ENCODE measurements around the gene ZNF425.

The ZNF425 gene

DNA sequence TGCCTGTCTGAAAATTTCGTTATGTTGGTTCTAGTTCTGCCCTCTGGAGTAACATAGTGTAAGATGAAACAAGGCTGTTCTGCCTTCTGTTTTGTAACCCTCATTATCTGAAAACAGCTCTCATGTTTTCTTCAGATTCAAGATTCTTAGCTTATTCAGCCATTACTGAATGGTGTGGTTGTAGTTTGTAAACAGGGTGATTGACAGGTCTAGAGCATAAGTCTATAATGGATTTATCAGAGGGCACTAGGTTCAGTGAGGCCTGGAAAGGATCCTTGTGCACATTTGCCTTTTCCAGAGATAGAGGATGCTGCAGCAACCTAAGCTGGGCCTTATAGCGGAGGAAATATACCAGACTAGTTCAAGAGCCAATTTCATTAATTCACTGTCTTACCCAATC, 27.2 kb upstream of the ZNF425 start:
- no peaks in the 10 kb centered on the region for H3K9me3 ChIP-seq (ENCODE audit: low read length)
- H3K4me1 ChIP-seq (ENCODE audit: insufficient read depth, low read length, severe bottlenecking), result peaks cover 6% of the 10 kb centered on the region
- H3K36me3 ChIP-seq (ENCODE audit: insufficient read depth, low read length), result peaks cover 44% of the 10 kb centered on the region
- H2AFZ ChIP-seq (ENCODE audit: low read length), result no peak overlapping the region
- no peak overlapping the region for H3K9ac ChIP-seq (ENCODE audit: low read length)
- TF ChIP-seq EZH2 (IDR thresholded peaks at IDR 0.05; ENCODE audit: borderline replicate concordance, low read length), result no peak
- TF ChIP-seq, protein P1, sequence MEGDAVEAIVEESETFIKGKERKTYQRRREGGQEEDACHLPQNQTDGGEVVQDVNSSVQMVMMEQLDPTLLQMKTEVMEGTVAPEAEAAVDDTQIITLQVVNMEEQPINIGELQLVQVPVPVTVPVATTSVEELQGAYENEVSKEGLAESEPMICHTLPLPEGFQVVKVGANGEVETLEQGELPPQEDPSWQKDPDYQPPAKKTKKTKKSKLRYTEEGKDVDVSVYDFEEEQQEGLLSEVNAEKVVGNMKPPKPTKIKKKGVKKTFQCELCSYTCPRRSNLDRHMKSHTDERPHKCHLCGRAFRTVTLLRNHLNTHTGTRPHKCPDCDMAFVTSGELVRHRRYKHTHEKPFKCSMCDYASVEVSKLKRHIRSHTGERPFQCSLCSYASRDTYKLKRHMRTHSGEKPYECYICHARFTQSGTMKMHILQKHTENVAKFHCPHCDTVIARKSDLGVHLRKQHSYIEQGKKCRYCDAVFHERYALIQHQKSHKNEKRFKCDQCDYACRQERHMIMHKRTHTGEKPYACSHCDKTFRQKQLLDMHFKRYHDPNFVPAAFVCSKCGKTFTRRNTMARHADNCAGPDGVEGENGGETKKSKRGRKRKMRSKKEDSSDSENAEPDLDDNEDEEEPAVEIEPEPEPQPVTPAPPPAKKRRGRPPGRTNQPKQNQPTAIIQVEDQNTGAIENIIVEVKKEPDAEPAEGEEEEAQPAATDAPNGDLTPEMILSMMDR (IDR thresholded peaks at IDR 0.05; ENCODE audit: low read length), result no peak
- no peaks in the 10 kb centered on the region for H3K27me3 ChIP-seq (ENCODE audit: insufficient read depth, low read length)
- no peak overlapping the region for H3K4me3 ChIP-seq (ENCODE audit: low read depth, low read length, poor library complexity, severe bottlenecking)
- H3K9me2 ChIP-seq (ENCODE audit: low read depth, low read length), result no peaks in the 10 kb centered on the region
- no peak overlapping the region for H3K27ac ChIP-seq (ENCODE audit: low read depth, low read length, poor library complexity, severe bottlenecking)
- H3K4me2 ChIP-seq (ENCODE audit: low read length), result no peak overlapping the region
- H3K79me2 ChIP-seq (ENCODE audit: insufficient read depth, low read length), result peaks cover 18% of the 10 kb centered on the region
- H4K20me1 ChIP-seq (ENCODE audit: insufficient read depth, low read length), result no peaks in the 10 kb centered on the region
- H3F3A ChIP-seq (ENCODE audit: insufficient read depth, low read length), result no peaks in the 10 kb centered on the region

DNA sequence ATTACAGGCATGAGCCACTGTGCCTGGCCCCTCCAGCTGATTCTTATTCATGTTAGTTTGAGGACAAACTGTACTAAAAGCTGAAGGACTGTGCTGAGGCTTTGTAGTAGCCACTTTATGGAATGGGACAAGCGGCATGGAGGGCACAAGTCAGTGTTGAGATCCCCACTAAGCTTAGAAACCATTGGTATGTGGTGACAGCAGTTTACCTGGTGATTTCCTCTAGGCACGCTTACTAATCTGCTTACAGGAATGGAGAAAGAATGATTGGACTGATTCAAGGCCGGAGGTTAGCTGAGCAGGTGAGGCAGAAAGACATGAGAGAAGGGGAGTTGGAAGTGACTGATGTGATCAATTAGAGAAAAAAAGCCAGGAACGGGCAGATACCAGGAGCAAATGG, 24.9 kb upstream of the ZNF425 start:
- Histone ChIP-seq H3K27me3 (ENCODE audit: insufficient read depth, low read length) (no peaks in the 10 kb centered on the region), H3K4me3 (ENCODE audit: low read depth, low read length, poor library complexity, severe bottlenecking) (no peak overlapping the region), H3K79me2 (ENCODE audit: insufficient read depth, low read length) (peaks cover 18% of the 10 kb centered on the region), H2AFZ (ENCODE audit: low read length) (no peak overlapping the region), H3K4me2 (ENCODE audit: low read length) (no peak overlapping the region), H3K9me2 (ENCODE audit: low read depth, low read length) (no peaks in the 10 kb centered on the region), H3K9ac (ENCODE audit: low read length) (no peak overlapping the region), H3F3A (ENCODE audit: insufficient read depth, low read length) (no peaks in the 10 kb centered on the region), H3K4me1 (ENCODE audit: insufficient read depth, low read length, severe bottlenecking) (peaks cover 12% of the 10 kb centered on the region), H3K36me3 (ENCODE audit: insufficient read depth, low read length) (peaks cover 25% of the 10 kb centered on the region), H3K9me3 (ENCODE audit: low read length) (no peaks in the 10 kb centered on the region), H4K20me1 (ENCODE audit: insufficient read depth, low read length) (no peaks in the 10 kb centered on the region), H3K27ac (ENCODE audit: low read depth, low read length, poor library complexity, severe bottlenecking) (no peak overlapping the region)
- TF ChIP-seq EZH2 (IDR thresholded peaks at IDR 0.05; ENCODE audit: borderline replicate concordance, low read length), result no peak
- TF ChIP-seq, protein P1 (IDR thresholded peaks at IDR 0.05; ENCODE audit: low read length), result no peak

DNA sequence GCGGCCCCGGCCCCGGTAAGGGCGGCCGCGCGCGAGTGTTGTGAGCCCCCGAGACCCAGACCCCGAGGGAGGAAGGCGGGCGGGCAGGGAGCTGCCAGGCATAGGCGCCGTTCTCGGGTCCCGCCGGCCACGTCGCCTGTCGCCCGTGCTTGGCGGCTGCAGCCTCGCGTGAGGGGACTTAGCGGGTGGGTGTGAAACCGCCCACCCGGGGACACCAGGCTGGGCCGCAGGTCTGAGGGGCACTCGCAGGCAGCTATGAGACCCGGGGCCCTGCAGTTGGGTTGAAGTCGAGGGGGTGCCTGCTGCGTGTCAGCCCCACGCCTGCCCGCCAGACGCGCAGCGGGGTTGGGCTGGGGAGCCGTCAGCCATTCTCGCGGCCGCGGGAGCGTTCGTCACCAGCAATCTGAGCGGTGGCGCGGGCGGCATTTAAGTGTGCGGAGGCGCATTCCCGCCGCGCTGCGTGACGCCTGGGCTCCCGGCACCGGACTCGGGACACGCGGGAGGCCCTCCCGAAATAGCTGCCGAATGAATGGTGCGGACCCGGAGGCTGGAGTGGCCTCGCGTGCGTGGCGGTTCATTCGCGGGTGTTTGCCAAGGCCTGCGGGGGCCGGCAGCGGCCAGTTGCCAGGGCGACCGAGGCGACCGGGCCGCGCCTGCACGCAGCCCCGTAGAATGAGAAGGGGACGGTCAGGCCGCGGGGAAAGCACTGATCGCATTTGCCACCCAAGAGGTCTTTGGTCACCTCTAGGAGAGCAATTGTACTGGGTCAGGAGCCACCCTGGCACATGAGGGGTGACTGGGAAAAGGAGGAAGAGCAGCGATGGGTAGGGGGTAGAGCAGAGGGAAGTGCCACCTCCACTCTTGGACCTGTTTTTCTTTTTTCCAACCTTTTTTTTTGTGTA, 21.9 kb upstream of the ZNF425 start:
- no peak overlapping the region for H2AFZ ChIP-seq (ENCODE audit: low read length)
- peaks cover 18% of the 10 kb centered on the region for H3K79me2 ChIP-seq (ENCODE audit: insufficient read depth, low read length)
- peaks cover 3% of the 10 kb centered on the region; the same call in 1 of the 2 replicates for H3K36me3 ChIP-seq (ENCODE audit: insufficient read depth, low read length)
- no peaks in the 10 kb centered on the region for H3K9me2 ChIP-seq (ENCODE audit: low read depth, low read length)
- H3K9ac ChIP-seq (ENCODE audit: low read length), result peak overlapping the region; percentile 72
- H3K9me3 ChIP-seq (ENCODE audit: low read length), result no peaks in the 10 kb centered on the region
- H3K4me3 ChIP-seq (ENCODE audit: low read depth, low read length, poor library complexity, severe bottlenecking), result peak overlapping the region; percentile 92
- H3K4me1 ChIP-seq (ENCODE audit: insufficient read depth, low read length, severe bottlenecking), result peaks cover 31% of the 10 kb centered on the region
- H3K27me3 ChIP-seq (ENCODE audit: insufficient read depth, low read length), result no peaks in the 10 kb centered on the region
- H4K20me1 ChIP-seq (ENCODE audit: insufficient read depth, low read length), result no peaks in the 10 kb centered on the region
- no peaks in the 10 kb centered on the region for H3F3A ChIP-seq (ENCODE audit: insufficient read depth, low read length)
- H3K27ac ChIP-seq (ENCODE audit: low read depth, low read length, poor library complexity, severe bottlenecking), result peak overlapping the region; percentile 9
- TF ChIP-seq EZH2 (IDR thresholded peaks at IDR 0.05; ENCODE audit: borderline replicate concordance, low read length), result no peak
- TF ChIP-seq, protein P1 (IDR thresholded peaks at IDR 0.05; ENCODE audit: low read length), result no peak
- H3K4me2 ChIP-seq (ENCODE audit: low read length), result peak overlapping the region; percentile 89

Measured in OCI-LY1 (cell line).